Stimulated activated CD8-positive, alpha-beta memory T cell treated with anti-CD3 and anti-CD28 coated beads, Interleukin-4, amount 100 ng/mL, for 24 hours (primary cell): ENCODE measurements around the gene CACNA2D3.

Experiments used
- DNase-seq: peaks from one replicate; pipeline ENCODE4 v3.0.0-alpha.2; 2020; ENCODE audit warnings: low read depth

The CACNA2D3 gene

DNA sequence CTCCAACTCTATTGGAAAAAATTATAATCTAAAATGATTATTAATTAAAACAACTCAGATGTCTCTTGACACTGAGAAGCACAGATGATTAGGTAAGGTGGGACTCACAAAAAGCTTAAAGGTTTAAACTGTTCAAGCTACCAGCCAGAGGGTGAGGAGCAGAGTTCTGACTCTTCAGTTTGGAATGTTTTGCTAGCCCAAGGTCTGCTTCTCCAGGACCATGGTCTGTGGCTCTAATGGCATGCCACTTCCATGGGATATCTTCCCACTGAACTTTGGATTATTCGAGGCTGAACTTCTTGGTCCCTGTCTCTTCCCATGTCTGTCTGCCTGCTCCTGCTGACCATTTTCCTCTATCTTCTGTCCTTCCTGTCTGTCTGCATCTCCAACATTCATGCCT, 49.2 kb downstream of the CACNA2D3 start:
- no peak for DNase-seq

DNA sequence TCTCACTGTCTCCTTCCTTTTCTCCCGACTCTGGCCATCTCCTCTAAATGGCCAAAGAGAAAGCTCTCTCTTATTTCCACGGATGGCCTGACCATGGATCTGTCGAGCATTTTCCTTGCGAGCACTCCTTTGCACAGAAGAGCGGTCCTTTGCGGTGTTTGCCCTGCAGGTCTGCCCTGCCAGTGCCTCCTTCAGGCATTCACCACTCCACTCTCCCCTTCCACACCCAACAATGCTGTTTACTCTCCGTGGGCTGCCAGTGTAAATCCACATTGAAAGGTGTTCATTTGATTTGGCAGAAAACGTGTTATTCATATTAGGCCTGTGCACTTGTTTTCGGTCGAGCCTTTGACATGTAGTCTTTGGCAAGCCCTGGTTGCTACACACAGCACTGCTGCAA, 49.6 kb downstream of the CACNA2D3 start:
- DNase-seq = no peak

DNA sequence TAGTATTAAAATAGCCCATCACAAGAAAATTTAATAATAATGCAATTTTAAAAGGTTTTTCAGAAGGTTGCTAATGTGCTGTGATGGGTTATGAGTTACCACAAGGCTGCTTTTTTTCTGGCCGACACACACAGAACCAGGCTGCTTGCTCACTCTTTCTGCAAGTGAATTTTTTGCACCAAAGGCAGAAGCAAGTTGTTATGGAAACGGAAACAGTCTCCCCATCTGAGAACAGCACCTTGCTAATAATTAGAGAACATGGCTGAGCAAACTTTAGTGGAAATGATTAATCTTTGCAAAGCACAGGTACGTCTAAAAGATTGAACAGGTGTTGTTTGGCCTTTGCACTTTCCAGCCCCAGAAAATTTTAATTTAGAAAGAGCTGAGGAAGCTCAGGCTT, 51.0 kb downstream of the CACNA2D3 start:
- no peak for DNase-seq

DNA sequence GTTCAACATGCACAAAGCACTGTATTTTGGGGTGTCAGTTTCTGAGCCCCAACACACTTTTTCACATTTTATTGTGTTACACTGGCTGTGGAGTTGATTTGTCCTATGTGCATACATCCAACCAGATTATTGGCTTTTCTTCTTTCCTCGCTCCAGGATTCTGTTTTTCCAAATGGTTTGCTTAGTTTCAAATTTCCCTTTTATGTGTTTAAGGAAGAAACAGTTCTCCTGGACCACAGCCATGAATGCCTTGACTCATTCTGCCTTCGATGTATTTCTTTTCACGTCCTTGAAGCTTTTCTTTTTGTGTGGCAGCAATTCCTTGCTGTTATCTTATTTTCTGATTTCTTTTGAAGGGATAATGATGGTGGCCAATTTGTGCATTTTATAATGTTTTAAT, 53.8 kb downstream of the CACNA2D3 start:
- no peak for DNase-seq

DNA sequence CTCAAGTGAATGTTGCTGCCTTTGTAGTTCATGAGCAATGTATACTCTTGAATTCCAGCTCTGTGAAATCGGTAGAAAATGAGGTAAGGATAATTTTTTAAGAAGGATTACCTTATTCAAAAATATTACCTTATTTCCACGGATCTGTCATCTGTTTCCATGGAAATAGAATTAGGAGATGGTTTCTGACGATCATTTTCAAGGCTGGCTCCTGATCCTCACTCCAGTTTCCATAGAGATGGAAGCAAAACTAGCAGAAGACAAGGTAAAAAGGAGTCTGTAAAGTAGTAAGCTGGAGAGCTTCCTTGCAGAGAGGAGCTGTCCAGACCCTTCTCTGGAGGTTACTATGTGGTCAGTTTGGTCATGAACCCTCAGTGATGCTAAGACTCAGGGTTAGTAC, 55.5 kb downstream of the CACNA2D3 start:
- DNase-seq = no peak

DNA sequence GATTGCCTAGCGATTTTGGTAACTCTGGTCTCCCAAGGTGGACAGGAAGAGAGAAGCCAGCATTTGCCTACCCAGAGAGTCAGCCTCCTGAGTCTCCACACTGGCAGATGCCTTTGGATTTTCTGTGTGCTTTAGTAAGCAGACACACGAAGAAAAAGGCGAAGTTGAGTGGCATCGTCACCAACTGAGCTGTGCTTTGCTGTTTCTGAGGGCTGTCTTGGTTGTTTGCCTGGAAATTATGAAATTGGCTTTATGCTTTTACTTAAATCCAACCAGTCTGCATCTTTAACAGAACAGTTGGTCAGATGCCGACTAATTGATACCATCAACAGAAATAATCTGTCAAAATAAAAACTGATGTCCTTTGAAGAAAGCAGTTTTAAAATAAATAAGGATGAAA, 56.0 kb downstream of the CACNA2D3 start:
- DNase-seq = no peak

DNA sequence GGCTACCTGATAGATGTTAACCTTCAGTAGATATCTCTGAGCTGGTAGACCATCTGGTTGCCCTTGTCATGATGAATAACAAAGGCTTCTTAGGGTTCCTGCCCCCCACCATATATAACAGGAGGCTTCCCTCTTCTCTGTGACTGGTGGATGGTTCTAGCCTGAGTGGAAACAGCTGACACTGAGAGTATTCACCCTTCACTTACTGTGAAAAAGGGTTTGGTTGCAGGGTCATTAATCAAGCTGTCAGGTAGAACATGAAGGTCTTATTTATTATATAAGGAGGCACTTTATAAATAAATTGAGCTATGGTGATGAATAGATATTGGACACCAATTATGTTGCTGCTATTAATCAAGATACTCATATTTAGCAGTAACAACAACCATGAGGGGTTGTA, 58.6 kb downstream of the CACNA2D3 start:
- no peak for DNase-seq

DNA sequence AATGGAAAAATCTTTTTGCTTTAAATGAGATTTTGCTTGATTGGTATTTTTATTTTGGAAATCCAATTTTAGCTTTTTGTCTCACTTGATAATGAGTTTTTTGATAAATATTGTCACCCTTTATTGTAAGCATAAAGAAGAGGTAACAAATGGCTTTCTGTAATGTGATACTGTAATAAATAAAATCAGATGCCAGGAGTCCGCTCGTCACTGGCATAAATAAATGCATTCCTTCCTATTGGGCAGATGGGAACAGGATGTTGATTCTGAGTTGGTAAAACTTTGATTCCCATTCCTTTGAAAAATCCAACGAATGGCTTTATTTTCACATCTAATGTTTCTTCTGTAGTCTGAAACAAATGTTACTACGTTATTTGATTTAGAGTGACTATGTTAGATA, 59.9 kb downstream of the CACNA2D3 start:
- no peak for DNase-seq

DNA sequence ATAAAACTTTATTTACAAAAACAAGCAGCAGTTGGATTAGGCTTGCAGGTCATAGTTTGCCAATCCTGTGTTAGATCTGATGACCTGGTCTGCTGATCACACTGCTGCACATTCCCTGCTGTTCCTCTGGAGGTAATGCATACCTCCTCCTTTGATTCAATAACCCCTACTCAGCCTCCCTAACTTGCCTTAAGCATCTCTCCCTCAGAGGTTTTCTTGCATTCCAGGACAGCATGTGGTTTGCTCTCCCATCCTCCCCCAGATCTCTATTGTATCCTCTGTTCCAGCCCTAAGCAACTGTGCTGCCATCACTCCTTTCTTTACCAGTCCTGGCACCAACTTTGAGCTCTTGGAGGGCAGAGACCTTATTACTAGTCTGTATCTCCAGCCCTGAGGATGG, 63.4 kb downstream of the CACNA2D3 start:
- no peak for DNase-seq

DNA sequence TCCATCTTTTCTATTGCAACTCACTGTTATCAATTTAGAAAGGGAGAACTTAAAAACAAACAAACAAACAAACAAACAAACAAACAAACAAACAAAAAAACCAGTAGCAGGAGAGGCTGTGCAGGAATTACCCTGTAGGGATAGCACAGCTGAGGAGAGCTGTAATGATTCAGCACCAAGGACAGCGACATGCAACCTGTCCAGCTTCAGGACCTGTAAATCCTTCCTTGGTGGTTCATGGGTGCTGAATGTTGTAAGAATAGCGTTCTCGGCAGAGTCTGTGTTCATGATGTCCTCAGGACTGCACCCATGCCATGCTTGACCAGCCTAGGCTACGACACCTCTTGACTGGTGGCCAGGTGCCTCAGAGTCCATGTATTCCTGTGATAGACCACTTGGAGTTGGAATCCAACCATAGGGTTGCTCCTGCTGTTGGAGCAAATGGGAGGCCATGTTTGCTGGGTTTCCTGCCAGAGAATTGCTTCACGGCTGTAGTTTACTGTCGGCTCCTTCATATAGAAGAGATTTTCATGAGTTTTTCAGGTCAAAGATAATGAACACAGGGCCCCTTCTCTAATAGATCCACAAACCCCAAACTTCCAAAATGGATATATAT, 65.9 kb downstream of the CACNA2D3 start:
- no peak for DNase-seq

DNA sequence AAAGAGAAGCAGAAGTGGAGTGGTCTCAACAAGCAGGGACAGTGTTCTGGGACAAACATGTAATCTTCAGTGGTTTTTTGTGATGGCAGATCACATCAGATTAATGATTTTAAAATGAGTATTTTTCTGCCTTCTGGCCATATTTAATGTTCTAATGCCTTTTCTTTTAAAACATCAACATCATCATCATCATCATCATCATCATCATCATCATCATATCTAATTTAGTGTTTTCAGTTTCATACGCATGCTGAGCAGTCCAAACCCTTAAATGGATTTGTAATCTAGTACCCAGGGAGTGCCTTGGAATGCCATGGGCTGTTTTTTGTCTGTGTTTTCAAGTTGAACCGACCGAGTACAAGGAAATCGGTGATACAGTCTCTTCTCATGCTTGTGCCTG, 68.9 kb downstream of the CACNA2D3 start:
- DNase-seq = no peak

DNA sequence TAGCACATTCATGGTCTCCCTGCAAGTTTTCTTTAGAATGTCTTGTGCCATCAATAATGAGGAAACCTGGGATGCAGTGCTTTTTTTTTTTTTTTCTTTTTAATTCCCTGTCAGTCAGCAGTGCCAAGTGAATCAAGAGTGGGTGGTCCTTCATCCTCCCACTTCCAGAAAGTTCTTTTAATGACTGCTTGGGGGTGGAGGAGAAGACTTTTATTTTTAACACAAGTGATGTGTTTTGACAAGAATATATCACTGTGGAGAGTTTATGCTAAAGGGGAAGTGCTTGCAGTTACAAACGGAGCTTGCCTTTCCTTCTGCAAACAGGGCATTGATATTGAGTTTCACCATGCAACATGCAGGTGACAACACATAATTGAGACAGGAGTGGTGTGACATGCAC, 69.7 kb downstream of the CACNA2D3 start:
- no peak for DNase-seq

DNA sequence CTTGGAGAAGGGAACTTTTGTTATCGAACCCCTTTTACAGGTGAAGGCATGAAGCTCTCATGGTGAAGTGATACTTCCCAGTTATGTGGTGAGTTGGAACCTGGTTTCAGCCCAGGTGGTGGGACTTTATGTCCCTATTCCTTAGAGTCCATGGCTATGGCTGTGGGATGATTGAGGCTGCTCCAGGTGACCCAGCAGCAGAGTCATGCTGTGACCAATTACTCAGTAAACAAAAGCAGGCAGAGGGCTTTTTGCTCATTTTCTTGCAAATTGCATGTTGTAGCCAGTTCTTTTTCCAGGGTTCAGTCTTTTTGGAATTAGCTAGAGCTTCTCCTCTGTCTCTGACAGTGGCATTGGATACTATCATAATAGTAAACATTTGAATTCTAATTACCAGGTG, 70.7 kb downstream of the CACNA2D3 start:
- no peak for DNase-seq

DNA sequence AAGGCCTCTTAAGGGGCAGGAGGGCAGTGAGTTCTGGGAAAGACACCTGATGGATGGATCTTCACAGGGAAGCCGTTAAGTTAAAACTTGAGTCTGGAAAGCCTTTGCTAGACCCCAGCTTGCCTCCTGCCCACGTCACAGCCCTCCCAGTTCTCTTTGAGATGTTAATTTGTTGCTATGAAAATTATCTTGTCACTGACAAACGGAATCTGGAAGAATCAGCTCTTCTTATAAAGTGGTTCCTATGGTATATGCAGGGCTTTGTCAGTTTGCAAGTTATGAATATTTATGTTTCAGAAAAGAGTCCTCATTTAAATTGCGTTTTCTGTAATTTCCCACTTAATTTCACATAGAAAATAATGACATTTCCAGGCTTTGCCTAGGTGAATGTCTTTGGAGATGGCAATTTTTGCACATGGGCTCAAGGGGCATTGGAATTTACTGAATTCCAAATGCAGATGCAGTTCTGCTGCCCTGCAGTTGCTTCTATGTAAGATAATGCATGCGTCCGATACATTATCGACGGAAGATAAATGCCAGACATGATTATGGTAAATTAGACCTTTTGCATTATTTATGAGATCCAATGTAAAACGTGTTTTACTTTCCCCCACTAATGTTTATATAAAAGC, 74.1 kb downstream of the CACNA2D3 start:
- DNase-seq = no peak

DNA sequence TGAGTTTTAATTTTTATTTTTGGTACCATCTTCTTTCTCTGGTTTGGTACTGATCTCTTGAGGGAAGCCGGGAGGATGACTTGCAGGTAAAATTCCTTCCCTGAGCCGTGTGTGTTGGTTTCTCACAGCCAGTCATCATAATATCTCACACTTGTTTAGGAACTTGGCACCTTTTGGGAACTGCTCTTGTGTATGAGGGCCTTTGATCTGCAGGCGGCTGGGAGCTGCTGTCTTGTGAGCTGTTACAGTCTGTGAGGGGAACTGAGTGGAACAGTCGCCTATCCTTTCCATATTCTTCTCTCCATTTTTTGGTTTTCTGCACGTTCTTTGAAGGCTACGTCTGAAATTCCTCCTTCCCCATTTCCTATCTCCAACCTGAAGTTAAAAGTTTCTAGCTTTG, 75.2 kb downstream of the CACNA2D3 start:
- no peak for DNase-seq

DNA sequence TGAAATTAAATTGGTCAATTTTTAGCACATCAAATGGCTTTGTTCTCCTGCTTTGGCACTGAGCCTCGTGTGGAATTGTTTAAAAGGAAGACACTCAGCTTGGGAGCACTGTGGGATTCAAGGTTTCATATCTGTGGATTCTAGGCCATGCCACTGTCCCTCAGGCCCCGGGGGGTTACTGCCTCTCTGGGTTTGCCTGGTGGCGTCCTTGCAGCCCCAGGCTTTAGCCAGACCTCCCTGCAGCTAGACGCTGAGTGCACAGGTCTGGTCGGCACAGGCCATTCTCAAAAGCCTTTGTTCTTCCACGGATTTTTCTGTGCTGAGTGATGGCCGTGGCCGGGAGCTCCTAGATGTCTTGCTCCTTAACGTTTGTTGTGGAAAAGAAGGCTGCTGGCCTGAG, 76.2 kb downstream of the CACNA2D3 start:
- no peak for DNase-seq

DNA sequence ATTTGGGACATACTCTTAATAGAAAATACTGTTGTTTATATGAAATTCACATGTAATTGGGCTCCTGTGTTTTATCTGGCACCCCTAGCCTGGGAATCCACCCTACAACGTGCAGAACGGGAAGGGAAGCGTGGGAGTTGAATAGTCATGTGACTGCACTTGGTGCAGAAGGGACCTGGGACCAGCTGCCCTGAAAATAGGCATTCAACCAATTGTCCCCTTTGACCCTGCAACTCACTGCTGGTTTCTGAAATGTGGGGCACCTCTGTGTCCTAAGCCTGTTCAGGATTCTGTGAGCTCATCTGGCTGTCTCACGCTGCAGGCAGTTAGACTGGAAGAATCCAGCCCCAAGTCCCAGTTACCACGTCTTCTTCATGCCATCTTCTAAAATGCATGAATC, 79.7 kb downstream of the CACNA2D3 start:
- no peak for DNase-seq

DNA sequence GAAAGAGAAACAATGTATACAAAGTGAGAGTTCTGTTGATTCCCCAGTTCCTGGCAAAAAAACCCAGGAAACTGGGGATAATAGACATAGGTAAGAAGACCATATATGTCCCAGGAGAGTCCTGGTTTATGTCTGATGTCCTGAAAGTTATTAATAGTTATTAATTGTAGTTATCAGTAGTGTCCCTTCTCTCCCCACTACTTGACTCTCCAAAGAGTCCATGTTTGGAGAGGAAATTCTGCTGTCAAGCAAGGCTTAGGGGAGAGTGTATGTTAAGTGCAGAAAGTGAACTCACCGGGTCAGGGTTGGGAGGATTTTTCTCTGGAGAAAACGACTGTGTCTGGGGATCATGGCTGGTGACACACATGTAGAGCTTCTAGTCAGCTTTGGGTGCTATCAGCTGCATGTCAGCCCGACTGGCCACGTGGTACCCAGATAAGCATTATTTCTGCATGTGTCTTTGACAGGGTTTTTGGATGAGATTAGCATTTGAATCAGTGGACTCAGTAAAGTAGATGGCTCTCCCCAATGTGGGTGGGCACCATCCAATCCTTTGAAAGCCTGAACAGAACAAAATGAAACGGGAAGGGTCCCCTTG, 80.4 kb downstream of the CACNA2D3 start:
- DNase-seq = no peak

DNA sequence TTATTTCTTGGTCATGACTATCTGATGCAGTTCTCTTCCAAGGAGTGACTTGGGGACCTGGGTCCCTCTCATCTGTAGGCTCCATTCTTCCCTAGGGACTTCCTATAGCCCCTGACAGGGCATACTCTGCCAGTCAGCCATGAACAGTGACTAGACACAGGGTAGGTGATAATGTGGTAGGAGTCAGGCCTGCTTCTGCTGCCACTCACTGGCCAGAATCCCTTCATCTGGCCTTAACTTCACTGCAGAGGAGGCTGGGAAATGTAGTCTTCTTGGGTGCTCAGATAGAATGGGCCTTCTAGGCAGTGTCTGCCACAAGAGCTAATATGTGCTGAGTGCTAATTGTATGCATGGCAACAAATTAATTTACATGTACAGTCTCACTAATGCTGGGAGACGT, 84.5 kb downstream of the CACNA2D3 start:
- DNase-seq = no peak

DNA sequence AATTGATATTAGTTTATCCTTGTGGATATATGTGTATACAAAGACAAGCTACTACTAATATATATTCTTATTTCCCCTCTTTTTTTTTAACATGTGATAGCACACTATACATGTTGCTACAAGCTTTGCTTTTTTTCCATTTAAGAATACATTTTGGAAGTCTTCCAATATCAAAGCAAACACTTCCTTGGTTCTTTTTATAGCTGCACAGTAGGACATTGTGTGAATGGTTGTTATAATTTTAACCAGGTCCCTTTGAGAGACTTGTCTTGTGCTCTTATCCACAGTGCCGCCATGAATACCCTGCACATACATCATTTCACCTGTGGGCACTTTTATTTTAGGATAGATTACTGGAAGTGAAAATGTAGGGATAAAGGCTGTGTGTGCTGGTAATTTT, 88.7 kb downstream of the CACNA2D3 start:
- no peak for DNase-seq

DNA sequence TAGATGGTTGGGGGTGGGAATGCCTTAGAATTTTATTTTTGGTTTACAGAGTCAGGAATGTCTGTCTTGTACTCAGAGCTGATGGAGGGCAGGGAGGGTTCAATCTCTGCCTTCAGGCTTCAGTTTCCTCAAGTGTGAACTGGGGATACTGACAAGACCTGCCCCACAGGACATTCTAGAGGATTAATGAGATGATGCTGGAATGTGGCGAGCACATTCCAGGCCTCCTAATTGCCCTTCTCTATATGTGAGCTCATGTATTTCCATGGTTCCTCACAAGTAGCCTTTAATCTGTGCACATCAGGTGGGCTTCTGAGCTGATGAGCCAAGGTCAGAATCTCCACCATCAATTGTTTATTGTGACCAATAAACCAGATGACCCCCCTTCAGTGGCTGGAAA, 90.4 kb downstream of the CACNA2D3 start:
- DNase-seq = no peak

DNA sequence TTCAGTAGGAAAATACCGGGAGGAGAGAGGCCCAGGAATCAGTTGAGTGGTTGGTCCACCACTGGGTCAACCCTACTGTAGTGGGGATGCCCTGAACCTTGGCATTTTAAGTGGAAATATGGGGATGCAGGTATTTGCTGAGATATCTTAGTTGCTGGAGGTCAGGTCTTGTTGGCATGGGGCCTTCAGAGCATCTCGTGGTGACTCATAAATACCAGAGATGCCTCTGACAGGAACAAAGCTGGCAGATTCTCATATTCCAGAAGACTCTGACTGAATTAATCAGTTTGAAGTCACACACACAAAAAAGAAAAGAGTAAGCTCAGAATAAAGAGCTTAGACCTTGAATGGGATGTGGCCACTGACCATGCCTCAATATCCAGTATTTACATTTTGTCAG, 91.6 kb downstream of the CACNA2D3 start:
- DNase-seq = no peak

DNA sequence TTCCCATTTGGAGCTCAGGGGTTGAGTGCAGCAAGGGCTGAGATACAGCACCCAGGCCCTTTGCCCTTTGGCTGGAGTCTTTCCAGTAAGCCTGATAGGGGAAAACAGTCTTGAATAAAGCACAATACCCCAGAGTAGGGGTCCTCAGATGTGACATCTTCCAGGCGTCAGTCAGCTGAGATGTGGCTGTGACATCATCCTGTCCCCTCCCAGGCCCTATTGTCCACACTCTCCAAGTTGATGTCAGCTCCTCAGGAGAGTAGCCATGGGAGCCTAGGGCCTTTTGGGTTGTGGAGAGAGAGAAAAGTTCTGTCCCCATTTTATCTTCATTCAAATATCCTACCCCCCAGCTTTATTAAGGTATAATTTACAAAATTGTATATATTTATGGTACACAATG, 92.5 kb downstream of the CACNA2D3 start:
- DNase-seq = no peak

DNA sequence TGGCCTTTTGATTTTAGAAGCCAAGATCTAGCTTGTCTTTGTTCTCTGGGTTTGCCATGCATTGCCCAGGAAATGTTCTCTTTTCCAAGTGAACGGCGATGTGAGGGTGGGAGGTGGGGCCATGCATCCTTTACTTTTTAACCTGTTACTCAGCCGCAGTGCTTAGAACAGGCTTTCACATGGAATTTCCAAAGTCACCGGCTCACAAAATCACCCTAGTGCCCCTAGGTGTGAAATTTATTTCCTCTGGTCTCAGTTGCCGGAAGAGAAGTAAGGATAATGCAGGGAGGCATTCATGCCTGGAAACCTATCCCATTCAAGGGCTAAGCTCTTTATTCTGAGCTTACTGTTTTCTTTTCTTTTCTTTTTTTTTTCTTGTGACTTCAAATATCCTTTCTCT, 93.2 kb downstream of the CACNA2D3 start:
- no peak for DNase-seq
